SK-MEL-5 (cell line): Measurements from ENCODE around the gene GLIS1. TPM values are rescaled to one million over a fixed set of nuclear protein-coding genes. Genes with fewer than 3 reads are reported as not detected.

Experiments used
- DNase-seq: peaks from one replicate; pipeline ENCODE4 v3.0.0-alpha.2; 2016; ENCODE audit warnings: low read depth, low spot score
- in situ Hi-C: cut with HindIII; loops from 2 replicates; pipeline ENCODE4 v1.10.0; 2016; ENCODE audit warnings: low sequenced_read_pairs, high pct_unique_total_duplicates, low pct_unique_long_range_greater_than_20kb
- total RNA-seq: library from RNA; depleted of rRNA; stranded (reverse); fragments of >200 nt; shearing (Covaris generic); gene quantifications from 2 replicates; pipeline ENCODE4 v1.2.3, GENCODE V29; 2014

Gene GLIS1
- total RNA-seq, 1 experiment from 2014 or later = 0.16 TPM

DNA sequence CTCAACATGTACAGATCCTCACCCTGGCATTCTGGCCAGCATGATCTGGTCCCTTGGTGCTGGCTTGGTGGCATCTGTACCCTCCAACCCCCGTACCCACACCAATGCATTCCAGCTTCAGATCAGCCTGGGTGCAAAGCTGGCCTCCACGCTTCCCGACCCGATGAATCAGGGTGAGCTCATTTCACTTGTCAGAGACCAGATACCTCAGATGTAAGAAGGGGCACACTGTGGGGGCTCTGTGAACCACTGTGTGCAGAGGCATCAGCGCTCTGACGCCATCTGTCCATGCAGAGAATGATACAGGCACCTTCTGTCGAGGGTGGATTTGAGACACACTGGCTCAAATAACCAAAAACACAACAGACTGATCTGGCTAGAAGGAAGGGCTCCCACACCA lies 203.1 kb downstream of the GLIS1 start:
- DNase-seq = no peak
- in situ Hi-C loops = no loop called here

GRCh38 chr1:53535226-53535625 lies 203.7 kb downstream of the GLIS1 start:
- in situ Hi-C loops = no loop called here
- DNase-seq = no peak

- DNase-seq = no peak
- in situ Hi-C loops = no loop called here
Measured at GRCh38 chr1:53532912-53533311, 206.1 kb downstream of the GLIS1 start.

GRCh38 chr1:53532377-53532776 lies 206.6 kb downstream of the GLIS1 start:
- DNase-seq = no peak
- in situ Hi-C loops = no loop called here

- no peak for DNase-seq
- in situ Hi-C loops = no loop called here
Measured at GRCh38 chr1:53530550-53530949, 208.4 kb downstream of the GLIS1 start.

- DNase-seq = no peak
- in situ Hi-C loops = no loop called here
Measured at GRCh38 chr1:53529555-53529954, 209.4 kb downstream of the GLIS1 start.

DNA sequence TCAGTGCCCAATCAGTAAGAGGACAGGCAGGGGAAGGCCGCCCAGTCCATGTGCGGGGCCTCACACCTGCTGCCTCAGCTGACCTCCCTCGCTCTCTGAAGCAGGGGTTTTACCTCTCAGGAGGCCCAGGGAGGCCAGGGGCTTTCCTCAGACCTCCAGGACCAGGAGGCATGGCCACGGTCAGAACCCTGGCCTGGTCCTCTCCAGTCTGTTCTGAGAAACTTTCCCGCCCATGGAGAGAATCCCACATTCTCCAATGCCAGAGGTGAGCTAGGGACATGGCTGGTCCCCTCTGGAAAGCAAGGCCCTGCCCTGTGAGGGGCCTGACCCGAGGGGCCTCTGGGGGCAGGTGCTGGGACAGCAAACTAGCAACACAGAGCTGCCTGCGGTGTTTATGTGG lies 211.6 kb downstream of the GLIS1 start:
- no peak for DNase-seq
- in situ Hi-C loops = no loop called here

- DNase-seq = no peak
- in situ Hi-C loops = no loop called here
Measured at GRCh38 chr1:53526451-53527101, 212.4 kb downstream of the GLIS1 start.

GRCh38 chr1:53525595-53525994 lies 213.4 kb downstream of the GLIS1 start:
- in situ Hi-C loops = no loop called here
- DNase-seq = no peak

DNA sequence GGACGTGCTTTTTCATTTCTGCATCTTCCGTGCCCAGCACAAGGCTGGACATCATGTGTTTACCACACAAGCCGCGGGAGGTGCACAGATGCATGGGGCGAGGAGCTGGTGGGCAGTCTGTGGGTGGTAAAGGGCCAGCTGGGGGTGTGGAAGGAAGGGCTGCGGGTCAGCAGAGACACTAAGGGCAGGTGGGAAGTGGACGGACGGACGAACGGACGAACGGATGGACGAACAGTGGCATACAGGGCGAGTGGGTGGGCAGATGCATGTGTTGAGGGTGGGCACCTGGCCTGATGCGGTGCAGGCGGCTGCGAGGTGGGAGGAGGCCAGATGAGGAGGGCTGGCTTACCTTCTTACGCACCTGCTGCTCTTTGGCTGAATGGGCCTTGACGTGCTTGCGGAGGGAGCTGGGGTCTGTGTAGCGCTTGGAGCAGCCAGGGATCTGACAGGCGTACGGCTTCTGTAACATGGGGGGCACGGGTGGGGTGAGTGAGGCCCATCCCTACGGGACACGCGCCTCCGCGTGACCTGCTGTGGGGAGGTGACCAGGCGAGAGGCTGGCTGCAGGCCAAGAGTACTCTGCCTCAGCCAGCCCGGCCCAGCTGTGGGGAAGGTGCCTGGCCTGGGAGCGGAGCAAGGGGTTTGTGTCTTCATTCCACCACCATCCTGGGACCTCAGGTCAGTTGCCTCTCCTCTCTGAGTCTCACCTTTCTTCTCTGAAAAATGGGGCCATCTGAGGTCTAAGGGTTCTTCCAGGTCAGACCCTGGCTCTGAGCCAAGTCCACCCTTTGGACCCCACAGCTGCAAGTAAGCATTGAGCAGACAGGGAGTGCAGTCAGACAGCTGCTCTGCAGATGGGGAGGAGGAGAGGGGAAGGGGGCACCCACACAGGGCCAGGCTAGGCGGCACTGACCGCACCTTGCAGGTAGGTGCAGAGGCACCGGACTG lies 214.3 kb downstream of the GLIS1 start:
- in situ Hi-C loops = no loop called here

GRCh38 chr1:53521924-53522552 lies 216.9 kb downstream of the GLIS1 start:
- in situ Hi-C loops = no loop called here
- no peak for DNase-seq

More for the DNA sequence above, 214.3 kb downstream of the GLIS1 start:
- DNase-seq = no peak

DNA sequence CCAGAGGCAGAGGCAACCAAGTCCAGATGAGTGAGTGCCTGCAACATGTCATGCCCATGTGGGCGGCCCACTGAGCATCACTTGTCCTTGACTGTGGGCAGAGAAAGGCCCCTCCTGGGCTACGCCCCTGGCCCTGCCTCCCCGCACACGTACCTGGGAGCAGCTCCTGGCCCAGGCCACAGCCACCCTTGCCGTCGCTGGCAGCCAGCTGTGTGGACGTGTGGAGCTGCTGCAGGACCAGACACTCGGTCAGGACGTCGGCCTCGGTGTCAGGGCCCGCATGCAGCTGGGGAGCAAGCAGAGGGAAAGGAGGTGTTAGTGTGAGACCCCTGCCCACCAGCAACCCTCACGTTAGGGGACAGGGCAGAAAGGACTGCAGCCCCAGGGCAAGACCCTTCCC lies 218.5 kb downstream of the GLIS1 start:
- no peak for DNase-seq
- in situ Hi-C loops = no loop called here

DNA sequence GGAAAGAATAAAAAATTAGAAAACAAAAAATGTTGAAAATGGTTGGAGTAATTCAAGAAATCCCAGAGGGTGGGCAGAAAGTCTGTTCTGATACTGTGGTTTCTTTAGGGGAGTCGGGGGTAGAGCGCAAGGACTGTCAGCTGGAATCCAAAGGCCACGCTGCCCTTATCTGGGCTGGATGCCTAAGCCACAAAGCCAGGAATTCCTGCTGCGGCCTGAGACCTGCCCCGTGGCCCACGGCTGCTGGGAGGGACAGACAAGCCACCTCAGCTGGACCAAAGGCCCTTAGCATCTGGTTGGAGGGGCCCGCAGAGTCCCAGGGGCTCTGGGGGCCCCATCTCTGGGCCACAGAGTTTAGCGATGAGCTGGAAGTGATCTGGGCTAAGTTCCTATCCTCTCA lies 219.5 kb downstream of the GLIS1 start:
- in situ Hi-C loops = no loop called here
- no peak for DNase-seq

GRCh38 chr1:53518775-53519174 lies 220.2 kb downstream of the GLIS1 start:
- in situ Hi-C loops = no loop called here
- DNase-seq = no peak

- in situ Hi-C loops = no loop called here
- DNase-seq = no peak
Measured at GRCh38 chr1:53517821-53518352, 221.1 kb downstream of the GLIS1 start.

DNA sequence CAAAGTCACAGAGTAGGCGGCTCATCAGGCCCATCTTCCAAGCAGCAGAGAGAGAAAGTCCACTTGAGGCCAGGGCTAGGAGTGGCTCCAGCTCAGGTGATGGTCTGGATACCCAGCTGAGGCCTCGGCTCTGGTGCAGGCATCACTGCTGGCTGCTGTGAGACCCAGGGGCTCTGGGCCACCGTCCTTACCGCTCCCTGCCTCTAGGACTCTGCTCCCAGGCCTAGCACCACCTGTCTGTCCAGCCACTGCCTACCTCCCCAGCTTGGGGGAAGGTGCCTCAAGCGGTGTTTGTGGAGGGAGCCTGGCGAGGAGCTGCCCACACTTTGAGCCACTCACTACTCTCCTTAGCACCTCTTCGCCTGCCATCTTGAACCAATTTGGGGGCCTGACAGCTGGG lies 221.9 kb downstream of the GLIS1 start:
- DNase-seq = no peak
- in situ Hi-C loops = no loop called here

DNA sequence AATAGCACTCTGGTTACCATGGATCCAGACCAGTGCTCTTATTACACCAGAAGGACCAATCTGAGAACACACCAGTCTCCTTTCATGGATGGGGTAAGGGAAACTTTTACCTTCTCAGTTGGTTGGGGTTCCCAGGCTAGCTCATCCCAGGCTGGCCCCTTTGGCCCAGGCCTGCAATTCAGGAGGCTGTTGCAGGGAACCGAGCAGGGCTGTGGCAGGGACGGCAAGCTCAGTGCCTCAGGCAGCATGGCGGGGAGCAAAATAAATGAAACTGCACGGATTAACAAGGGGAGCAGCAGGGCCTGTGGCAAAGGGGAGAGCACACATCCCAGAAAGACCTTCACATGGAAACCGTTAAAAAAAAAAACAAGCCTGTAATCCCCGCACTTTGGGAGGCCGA lies 222.8 kb downstream of the GLIS1 start:
- no peak for DNase-seq
- in situ Hi-C loops = no loop called here

DNA sequence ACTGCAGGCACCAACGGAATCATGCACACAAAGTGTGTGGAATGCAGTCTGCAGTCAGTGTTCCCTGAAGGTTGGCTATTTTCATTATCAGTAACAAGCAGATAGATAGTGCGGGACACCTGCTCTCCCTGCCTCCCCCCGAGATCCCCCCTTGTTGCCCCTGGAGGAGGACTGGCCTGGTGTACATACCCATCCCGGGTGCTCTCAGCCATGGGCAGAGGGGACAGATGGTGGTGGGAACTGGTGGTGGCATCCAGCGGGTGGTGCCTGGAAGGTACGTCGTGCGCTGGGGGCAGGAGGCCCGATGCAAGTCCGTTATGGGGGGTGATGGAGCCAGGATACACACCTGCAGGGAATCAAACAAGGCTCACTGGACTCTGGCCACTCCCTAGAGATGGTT lies 224.5 kb downstream of the GLIS1 start:
- DNase-seq = no peak
- in situ Hi-C loops = no loop called here
